ENCODE measurements around the gene APOL1. TPM values are rescaled to one million over a fixed set of nuclear protein-coding genes. Genes with fewer than 3 reads are reported as not detected.
A peak's percentile ranks its signal among the peaks of the same experiment; 100 is the strongest.
"Not testable (repeated sequence)": the region's sequence is repeated elsewhere in the genome, so short reads cannot be mapped to it uniquely, and the experiment has no call there.

The APOL1 gene
- total RNA-seq, 1 experiment from 2014 or later = not detected

DNA sequence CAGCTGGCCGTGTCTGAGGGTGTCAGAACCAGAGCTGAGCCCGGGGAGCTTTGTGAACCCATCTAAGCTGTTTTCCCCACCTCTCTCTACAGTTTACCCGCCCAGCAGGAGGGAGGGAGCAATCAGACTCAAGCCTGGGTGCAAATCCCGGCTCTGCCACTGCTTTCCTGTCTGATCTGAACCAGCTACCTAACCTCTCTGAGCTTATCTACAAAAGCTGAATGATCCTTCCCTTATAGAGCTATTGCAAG lies 13.9 kb upstream of the APOL1 start:
- DNase-seq (ENCODE audit: low spot score) = no peak
- in situ Hi-C loops (cut with HindIII; ENCODE audit: low sequenced_read_pairs) = no loop called here

DNA sequence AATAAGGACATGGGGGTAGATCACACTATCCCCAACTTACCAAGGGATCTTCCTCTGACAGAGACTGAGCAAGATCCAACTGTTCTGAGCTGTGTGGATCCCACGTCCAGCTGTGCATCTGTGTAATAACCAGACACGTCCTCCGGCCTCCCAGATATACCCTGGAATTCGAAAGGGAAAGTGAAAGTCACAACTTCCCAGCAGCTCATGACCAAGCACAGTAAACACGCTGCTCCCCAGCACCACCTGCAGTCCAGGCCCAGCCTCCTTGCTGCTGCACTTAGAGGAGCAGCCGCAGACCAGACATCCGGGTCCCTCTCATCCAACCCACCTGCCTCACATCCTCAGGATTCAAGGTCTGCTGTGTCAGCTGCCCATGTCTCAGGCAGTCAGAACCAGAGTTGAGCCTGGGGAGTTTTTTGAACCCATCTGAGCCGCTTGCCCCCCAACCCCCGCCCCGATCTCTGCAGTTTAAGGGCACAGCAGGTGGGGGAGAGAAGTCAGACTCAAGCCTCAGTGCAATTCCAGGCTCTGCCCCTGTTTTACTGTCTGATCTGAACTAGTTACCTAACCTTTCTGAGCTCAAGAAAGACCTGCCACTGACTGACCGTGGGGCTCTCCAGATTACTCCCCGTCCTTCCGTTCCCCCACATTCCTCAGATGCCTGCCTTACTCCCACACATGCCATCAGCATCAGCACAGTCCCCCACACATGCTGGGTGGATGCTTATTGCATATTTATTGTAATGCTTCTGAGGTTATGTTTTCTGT lies 13.3 kb upstream of the APOL1 start, which contains the start of gene APOL2:
APOL2 (minus strand) TSS at position 127 of the 771 bp plus-strand sequence. CDS start 6,365 bp downstream, outside the sequence.
- in situ Hi-C loops (cut with HindIII; ENCODE audit: low sequenced_read_pairs) = no loop called here
- peak; percentile 93 for DNase-seq (ENCODE audit: low spot score)

GRCh38 chr22:36243986-36244385 lies 8.9 kb upstream of the APOL1 start:
- in situ Hi-C loops (cut with HindIII; ENCODE audit: low sequenced_read_pairs) = no loop called here
- DNase-seq (ENCODE audit: low spot score) = peak; percentile 20

- in situ Hi-C loops (cut with HindIII; ENCODE audit: low sequenced_read_pairs) = no loop called here
- DNase-seq (ENCODE audit: low spot score) = no peak
Measured at GRCh38 chr22:36244522-36245391, 8.2 kb upstream of the APOL1 start.

GRCh38 chr22:36245805-36246356 lies 7.1 kb upstream of the APOL1 start:
- no peak for DNase-seq (ENCODE audit: low spot score)
- in situ Hi-C loops (cut with HindIII; ENCODE audit: low sequenced_read_pairs) = no loop called here

GRCh38 chr22:36246718-36247117 lies 6.2 kb upstream of the APOL1 start:
- DNase-seq (ENCODE audit: low spot score) = no peak
- in situ Hi-C loops (cut with HindIII; ENCODE audit: low sequenced_read_pairs) = no loop called here

- no peak for DNase-seq (ENCODE audit: low spot score)
- in situ Hi-C loops (cut with HindIII; ENCODE audit: low sequenced_read_pairs) = no loop called here
Measured at GRCh38 chr22:36247955-36248354, 5.0 kb upstream of the APOL1 start.

GRCh38 chr22:36249160-36249559 lies 3.8 kb upstream of the APOL1 start:
- in situ Hi-C loops (cut with HindIII; ENCODE audit: low sequenced_read_pairs) = no loop called here
- no peak for DNase-seq (ENCODE audit: low spot score)

GRCh38 chr22:36250292-36250960 lies 2.5 kb upstream of the APOL1 start:
- DNase-seq (ENCODE audit: low spot score); in situ Hi-C loops (cut with HindIII; ENCODE audit: low sequenced_read_pairs): not testable (repeated sequence)

GRCh38 chr22:36251979-36252608 lies 839 bp upstream of the APOL1 start:
- in situ Hi-C loops (cut with HindIII; ENCODE audit: low sequenced_read_pairs); DNase-seq (ENCODE audit: low spot score): not testable (repeated sequence)

- DNase-seq (ENCODE audit: low spot score) = no peak
- in situ Hi-C loops (cut with HindIII; ENCODE audit: low sequenced_read_pairs) = no loop called here
Measured at GRCh38 chr22:36253523-36254490, 874 bp downstream of the APOL1 start.

- in situ Hi-C loops (cut with HindIII; ENCODE audit: low sequenced_read_pairs) = not testable (repeated sequence)
Measured at GRCh38 chr22:36255572-36255971, 2.6 kb downstream of the APOL1 start.

DNA sequence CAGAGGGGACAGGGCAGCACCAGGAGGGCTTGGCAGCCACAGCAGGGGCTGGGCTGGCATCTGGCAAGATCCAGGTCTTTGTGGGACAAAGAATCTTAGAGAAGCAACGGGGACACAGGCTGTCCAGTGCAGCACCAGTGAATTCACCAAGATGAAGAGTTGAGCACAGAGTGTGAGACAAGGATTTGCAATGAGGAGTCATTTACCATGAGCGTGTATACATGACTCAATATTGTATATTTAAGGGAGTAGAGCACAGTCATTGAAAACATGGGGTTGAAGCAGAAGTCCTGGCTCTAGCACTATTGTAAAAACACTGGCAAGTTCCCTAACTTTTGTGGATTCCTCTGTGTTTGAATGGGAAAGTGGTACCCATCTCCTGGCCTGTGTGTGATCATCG lies 3.5 kb downstream of the APOL1 start:
- in situ Hi-C loops (cut with HindIII; ENCODE audit: low sequenced_read_pairs) = no loop called here
- no peak for DNase-seq (ENCODE audit: low spot score)

More at GRCh38 chr22:36255572-36255971, 2.6 kb downstream of the APOL1 start:
- DNase-seq (ENCODE audit: low spot score) = not testable (repeated sequence)

DNA sequence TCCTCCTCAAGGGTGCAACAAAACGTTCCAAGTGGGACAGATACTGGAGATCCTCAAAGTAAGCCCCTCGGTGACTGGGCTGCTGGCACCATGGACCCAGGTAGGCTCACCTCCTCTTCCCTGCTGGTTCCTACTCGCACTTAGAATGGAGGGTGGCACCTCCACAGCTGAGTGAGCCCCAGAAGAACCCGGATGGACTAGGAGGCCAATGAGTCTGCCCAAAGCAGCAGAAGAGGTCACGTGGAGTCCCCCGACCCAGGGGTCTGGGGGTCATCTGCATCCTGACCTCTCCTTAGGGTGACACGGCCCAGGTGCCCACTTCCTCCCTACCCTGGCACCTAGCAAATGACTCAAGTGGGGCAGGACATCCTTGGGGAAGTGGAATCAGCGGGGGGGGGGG lies 4.4 kb downstream of the APOL1 start:
- DNase-seq (ENCODE audit: low spot score) = no peak
- in situ Hi-C loops (cut with HindIII; ENCODE audit: low sequenced_read_pairs) = no loop called here

- no peak for DNase-seq (ENCODE audit: low spot score)
- in situ Hi-C loops (cut with HindIII; ENCODE audit: low sequenced_read_pairs) = no loop called here
Measured at GRCh38 chr22:36257948-36258670, 5.2 kb downstream of the APOL1 start.

DNA sequence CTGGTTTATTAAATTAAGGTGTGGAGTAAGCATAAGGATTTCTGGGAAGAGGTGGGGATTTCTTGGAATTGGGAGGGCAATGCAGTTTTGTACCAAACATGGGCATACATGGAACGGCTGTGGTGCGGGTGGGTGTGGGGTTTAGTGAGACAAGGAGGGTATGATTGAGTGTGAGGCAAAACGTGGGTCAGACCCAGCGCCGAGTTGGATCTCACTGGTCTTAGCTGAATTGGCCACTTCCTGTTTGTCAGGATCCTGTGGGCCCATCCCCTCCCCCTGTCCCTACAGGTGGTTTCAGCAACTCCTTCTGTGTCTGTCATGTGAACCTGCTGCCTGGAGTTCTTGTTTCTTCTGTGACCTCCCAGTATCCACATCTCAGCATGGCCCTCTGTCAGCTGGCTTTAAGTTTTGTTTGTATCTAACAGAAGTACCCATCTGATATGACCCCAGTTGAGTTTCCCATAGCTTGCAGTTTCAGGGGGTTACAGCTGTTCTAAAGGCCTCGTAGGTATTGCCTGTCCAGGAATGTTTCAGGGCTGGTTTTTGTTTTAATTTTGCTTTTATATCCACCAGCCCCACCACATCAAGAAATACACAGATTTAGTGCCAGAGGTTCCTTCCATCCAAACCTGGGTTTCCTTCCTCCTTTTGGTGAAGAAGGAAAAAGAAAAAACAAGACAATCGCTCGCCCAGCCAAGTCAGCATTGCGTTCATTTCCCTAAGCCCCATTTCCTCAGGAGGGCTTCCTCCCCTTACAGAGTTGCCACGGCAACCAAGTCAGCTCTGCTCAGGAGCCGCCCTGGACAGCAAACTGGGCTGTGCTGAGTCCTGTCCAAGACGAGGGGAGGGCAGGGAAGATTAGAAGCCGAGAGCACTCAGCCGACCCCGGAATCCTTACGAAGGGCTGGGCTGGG lies 6.0 kb downstream of the APOL1 start:
- DNase-seq (ENCODE audit: low spot score) = no peak
- in situ Hi-C loops (cut with HindIII; ENCODE audit: low sequenced_read_pairs) = no loop called here

Measured in G401 (cell line).